Stimulated activated CD8-positive, alpha-beta memory T cell treated with anti-CD3 and anti-CD28 coated beads, Interleukin-4, amount 100 ng/mL, for 24 hours (primary cell): Measurements from ENCODE around the gene PTCH2.

Source experiments
- DNase-seq: peaks from one replicate; pipeline ENCODE4 v3.0.0-alpha.2; 2020; ENCODE audit warnings: low read depth

PTCH2 gene

DNA sequence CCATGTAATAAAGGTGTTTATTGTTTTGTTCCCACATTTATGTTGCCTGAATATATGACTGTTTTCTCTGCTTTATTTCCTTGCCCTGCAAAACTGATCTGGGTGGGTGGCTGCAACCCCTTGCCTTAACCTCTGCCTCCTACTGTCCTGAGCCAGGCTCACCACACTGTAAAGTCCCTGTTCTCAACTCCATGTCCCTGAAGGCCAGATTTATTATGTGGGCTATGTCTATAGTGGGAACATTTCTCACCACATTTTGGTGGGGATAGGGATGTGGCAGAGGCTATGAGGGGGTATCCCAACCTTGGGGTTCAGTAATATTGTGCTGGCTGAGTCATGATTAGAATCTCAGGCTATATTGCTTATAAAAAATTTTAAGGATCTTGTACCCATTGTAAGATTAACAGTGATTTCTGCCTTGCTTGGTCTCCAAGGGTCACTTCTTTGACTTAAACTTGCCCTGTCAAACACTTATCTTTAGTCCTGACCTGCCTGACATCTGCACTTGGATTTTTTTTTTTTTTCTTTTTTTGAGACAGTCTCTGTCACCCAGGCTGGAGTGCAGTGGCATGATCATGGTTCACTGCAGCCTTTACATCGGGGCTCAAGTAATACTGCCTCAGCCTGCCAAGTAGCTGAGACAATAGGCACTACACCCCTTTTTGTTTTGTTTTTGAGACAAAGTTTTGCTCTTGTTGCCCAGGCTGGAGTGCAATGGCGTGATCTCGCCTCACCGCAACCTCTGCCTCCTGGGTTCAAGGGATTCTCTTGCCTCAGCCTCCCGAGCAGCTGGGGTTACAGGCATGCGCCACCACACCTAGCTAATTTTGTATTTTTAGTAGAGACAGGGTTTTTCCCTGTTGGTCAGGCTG is 64.1 kb downstream of the PTCH2 start:
- DNase-seq, result no peak

GRCh38 chr1:44777969-44778635 is 65.0 kb downstream of the PTCH2 start:
- DNase-seq, result no peak

DNA sequence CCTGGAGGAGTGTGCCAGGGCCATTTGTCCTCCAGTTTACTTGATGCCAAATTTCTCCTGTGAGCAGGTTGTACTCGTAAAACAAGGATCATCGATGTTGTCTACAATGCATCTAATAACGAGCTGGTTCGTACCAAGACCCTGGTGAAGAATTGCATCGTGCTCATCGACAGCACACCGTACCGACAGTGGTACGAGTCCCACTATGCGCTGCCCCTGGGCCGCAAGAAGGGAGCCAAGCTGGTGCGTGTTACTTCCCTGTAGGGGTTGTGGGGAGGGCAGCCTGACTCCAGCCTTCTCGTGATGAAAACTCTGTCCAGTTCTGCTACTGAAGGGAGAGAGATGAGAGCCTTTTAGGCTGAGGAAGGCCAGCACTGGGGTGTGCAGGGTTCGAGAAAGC is 65.5 kb downstream of the PTCH2 start:
- DNase-seq, result no peak

DNA sequence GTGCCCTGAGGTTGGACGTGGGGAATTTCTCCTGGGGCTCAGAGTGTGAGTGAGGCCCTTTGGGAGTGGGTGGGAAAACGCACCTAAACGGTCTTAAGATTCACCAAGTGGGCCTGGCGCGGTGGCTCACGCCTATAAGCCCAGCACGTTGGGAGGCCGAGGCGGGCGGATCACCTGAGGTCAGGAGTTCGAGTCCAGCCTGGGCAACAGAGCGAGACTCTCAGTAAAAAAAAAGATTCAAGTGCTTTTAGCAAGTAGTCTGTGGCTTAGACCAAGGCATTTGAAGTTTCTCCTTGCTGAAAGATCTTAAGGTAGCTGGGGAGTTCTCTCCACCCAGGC is 66.4 kb downstream of the PTCH2 start:
- no peak for DNase-seq

DNA sequence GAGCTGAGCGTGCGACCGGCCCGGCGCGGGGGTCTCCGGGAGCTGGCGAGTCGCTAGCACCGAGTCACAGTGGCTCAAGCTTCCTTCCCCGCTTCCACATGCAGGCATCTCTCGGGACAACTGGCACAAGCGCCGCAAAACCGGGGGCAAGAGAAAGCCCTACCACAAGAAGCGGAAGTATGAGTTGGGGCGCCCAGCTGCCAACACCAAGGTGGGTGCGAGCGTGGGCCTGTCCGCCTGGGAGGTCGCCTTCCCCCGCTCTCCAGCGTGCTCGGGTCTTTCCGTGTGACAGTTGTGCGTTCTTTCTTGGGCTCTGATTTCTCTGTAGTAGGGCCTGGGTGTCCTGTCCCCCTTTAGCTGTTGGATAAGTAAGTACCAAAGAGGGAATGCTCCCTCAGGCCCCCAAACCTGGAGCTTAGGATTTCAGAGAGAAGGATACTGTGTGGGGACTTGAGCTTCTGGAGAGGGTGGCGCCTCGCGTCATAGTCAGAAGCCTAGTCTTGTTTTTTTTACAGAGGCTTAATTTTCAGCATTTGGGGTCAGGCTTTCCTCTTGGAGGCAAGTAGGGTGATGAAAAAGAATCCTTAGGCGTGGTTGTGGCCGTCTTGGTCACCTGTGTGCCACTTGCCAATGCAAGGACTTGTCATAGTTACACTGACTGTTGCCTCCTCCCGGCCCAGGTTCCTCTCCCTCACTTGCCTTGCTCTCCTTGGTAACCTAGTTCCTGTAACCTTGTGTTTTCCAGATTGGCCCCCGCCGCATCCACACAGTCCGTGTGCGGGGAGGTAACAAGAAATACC is 66.9 kb downstream of the PTCH2 start:
- peak; percentile 33 for DNase-seq

- DNase-seq, result peak; percentile 82
Observed at GRCh38 chr1:44775078-44775929, 67.7 kb downstream of the PTCH2 start, which contains the start of gene RPS8. Gene RPS8 (plus strand): TSS chr1:44775540. CDS start chr1:44775597, 57 bp downstream.
